ENCODE data around the gene ADAMTS17. TPM values are rescaled to one million over a fixed set of nuclear protein-coding genes. Genes with fewer than 3 reads are reported as not detected.
A peak's percentile ranks its signal among the peaks of the same experiment; 100 is the strongest.

Gene ADAMTS17
- total and polyA plus RNA-seq, 5 donors from 2014 or later, result 0.20 to 8.2 (median 0.67) TPM; not detected in 1

GRCh38 chr15:99956022-99956775 lies 385.6 kb downstream of the ADAMTS17 start:
- ATAC-seq (ENCODE audit: low read depth in 2 of 2), result no peak
- Histone ChIP-seq H3K4me1 (ENCODE audit: control insufficient read depth, insufficient read depth, low read length, poor library complexity, severe bottlenecking) (no peaks in the 10 kb centered on the region), H3K27ac (ENCODE audit: insufficient read depth, low read length, poor library complexity, severe bottlenecking) (no peak overlapping the region), H3K36me3 (ENCODE audit: control insufficient read depth, insufficient read depth, low read length) (no peaks in the 10 kb centered on the region), H3K27me3 (ENCODE audit: control insufficient read depth, insufficient read depth, low read length) (no peaks in the 10 kb centered on the region), H3K9me3 (ENCODE audit: control insufficient read depth in 2 of 2, low read length in 2 of 2) (no peaks in the 10 kb centered on the region), H3K4me3 (ENCODE audit: low read depth, low read length) (no peak overlapping the region)
- Mint-ChIP-seq H3K4me1 (peaks cover 0 to 10% (median 4%) of the 10 kb centered on the region in 4 donors), H3K36me3 (peaks cover 6% of the 10 kb centered on the region), H3K27ac (no peak overlapping the region), H3K27me3 (peaks cover 4% of the 10 kb centered on the region), H3K4me3 (no peak overlapping the region), H3K9me3 (peaks cover 0 to 1% (median 0%) of the 10 kb centered on the region in 7 donors)
- DNase-seq, result no peak

GRCh38 chr15:99955532-99955931 lies 386.2 kb downstream of the ADAMTS17 start:
- Histone ChIP-seq H3K4me1 (ENCODE audit: control insufficient read depth, insufficient read depth, low read length, poor library complexity, severe bottlenecking) (no peaks in the 10 kb centered on the region), H3K27ac (ENCODE audit: insufficient read depth, low read length, poor library complexity, severe bottlenecking) (no peak overlapping the region), H3K4me3 (ENCODE audit: low read depth, low read length) (no peak overlapping the region), H3K9me3 (ENCODE audit: control insufficient read depth in 2 of 2, low read length in 2 of 2) (no peaks in the 10 kb centered on the region), H3K36me3 (ENCODE audit: control insufficient read depth, insufficient read depth, low read length) (no peaks in the 10 kb centered on the region), H3K27me3 (ENCODE audit: control insufficient read depth, insufficient read depth, low read length) (no peaks in the 10 kb centered on the region)
- peaks cover 0 to 9% (median 4%) of the 10 kb centered on the region in 4 donors for H3K4me1 Mint-ChIP-seq
- peaks cover 0 to 3% (median 0%) of the 10 kb centered on the region in 7 donors for H3K9me3 Mint-ChIP-seq
- H3K36me3 Mint-ChIP-seq, result peaks cover 9% of the 10 kb centered on the region
- H3K4me3 Mint-ChIP-seq, result no peak overlapping the region
- no peak for DNase-seq
- H3K27ac Mint-ChIP-seq, result peak overlapping the region in 1 of 3 donors; percentile 38
- peaks cover 4% of the 10 kb centered on the region for H3K27me3 Mint-ChIP-seq
- ATAC-seq (ENCODE audit: low read depth in 2 of 2), result no peak

DNA sequence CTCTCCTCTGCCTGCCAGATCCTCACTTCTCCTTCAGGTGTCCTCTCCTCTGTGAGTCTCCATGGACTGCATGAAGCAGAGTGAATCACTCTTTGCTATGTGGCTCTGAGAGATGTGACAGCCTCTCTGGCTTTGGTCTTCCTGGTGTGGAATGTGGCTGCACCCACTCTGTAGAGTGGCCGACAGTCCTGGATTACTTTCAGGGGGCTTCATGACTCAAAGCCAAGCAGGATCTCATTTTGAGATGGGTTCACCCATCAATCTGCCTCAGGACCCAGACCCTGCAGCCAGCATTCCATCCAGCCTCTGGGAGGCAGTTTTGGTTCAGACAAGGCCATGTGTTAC lies 386.6 kb downstream of the ADAMTS17 start:
- Mint-ChIP-seq H3K9me3 (peaks cover 0 to 3% (median 1%) of the 10 kb centered on the region in 7 donors), H3K27me3 (peaks cover 4% of the 10 kb centered on the region), H3K36me3 (peaks cover 9% of the 10 kb centered on the region), H3K4me1 (peaks cover 0 to 9% (median 4%) of the 10 kb centered on the region in 4 donors), H3K4me3 (no peak overlapping the region), H3K27ac (peak overlapping the region in 1 of 3 donors; percentile 38)
- Histone ChIP-seq H3K27ac (ENCODE audit: insufficient read depth, low read length, poor library complexity, severe bottlenecking) (no peak overlapping the region), H3K27me3 (ENCODE audit: control insufficient read depth, insufficient read depth, low read length) (no peaks in the 10 kb centered on the region), H3K36me3 (ENCODE audit: control insufficient read depth, insufficient read depth, low read length) (no peaks in the 10 kb centered on the region), H3K4me1 (ENCODE audit: control insufficient read depth, insufficient read depth, low read length, poor library complexity, severe bottlenecking) (no peaks in the 10 kb centered on the region), H3K9me3 (ENCODE audit: control insufficient read depth in 2 of 2, low read length in 2 of 2) (no peaks in the 10 kb centered on the region), H3K4me3 (ENCODE audit: low read depth, low read length) (no peak overlapping the region)
- ATAC-seq (ENCODE audit: low read depth in 2 of 2), result no peak
- no peak for DNase-seq

DNA sequence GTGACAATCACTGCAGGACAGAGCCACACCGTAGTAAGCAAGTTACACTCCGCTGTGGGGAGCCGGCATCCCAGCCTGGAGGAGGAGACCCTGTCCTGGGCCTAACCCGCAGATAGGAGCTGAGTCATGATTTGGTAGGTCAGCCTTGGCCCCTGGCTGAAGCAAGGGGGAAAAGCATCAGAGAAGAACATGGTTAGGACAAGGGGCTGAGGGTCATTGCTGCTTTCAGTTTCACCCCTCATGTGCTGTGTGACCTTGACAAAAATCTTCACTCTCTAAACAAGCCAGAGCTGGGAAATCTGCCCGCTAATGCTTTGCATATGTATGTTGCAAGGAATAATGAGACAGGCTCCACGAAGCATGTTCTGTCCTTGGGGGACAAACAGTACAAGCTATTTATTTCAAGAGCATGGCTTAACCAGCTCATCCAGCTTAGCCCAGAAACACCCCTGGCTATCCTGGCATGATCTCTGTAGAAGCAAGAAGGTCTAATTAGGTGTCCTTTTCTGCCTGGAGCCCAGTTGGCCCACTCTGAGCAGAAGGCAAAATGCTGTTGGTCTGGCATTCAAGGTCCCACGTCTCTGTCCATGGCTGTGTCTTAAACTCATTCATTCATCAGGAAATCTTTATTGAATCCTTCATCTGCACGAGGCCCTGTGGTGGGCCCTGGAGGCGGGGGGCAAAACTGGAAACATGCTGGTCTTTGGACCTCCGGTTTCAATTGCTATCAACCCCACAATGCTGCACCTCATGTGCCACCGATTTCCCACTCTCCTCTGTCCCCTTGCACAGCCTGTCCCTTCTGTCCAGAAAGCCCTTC lies 387.2 kb downstream of the ADAMTS17 start:
- Histone ChIP-seq H3K9me3 (ENCODE audit: control insufficient read depth in 2 of 2, low read length in 2 of 2) (no peaks in the 10 kb centered on the region), H3K27me3 (ENCODE audit: control insufficient read depth, insufficient read depth, low read length) (no peaks in the 10 kb centered on the region), H3K36me3 (ENCODE audit: control insufficient read depth, insufficient read depth, low read length) (no peaks in the 10 kb centered on the region), H3K4me1 (ENCODE audit: control insufficient read depth, insufficient read depth, low read length, poor library complexity, severe bottlenecking) (no peaks in the 10 kb centered on the region), H3K27ac (ENCODE audit: insufficient read depth, low read length, poor library complexity, severe bottlenecking) (no peak overlapping the region), H3K4me3 (ENCODE audit: low read depth, low read length) (no peak overlapping the region)
- H3K36me3 Mint-ChIP-seq, result peaks cover 9% of the 10 kb centered on the region
- no peak for DNase-seq
- peaks cover 4% of the 10 kb centered on the region for H3K27me3 Mint-ChIP-seq
- no peak for ATAC-seq (ENCODE audit: low read depth in 2 of 2)
- peaks cover 0 to 9% (median 4%) of the 10 kb centered on the region in 4 donors for H3K4me1 Mint-ChIP-seq
- H3K4me3 Mint-ChIP-seq, result no peak overlapping the region
- H3K27ac Mint-ChIP-seq, result no peak overlapping the region
- H3K9me3 Mint-ChIP-seq, result peaks cover 0 to 5% (median 3%) of the 10 kb centered on the region in 7 donors

GRCh38 chr15:99953886-99954285 lies 387.9 kb downstream of the ADAMTS17 start:
- no peak overlapping the region for H3K27ac Mint-ChIP-seq
- H3K27me3 ChIP-seq (ENCODE audit: control insufficient read depth, insufficient read depth, low read length), result no peaks in the 10 kb centered on the region
- H3K4me1 Mint-ChIP-seq, result peaks cover 0 to 9% (median 4%) of the 10 kb centered on the region in 4 donors
- no peaks in the 10 kb centered on the region for H3K36me3 ChIP-seq (ENCODE audit: control insufficient read depth, insufficient read depth, low read length)
- ATAC-seq (ENCODE audit: low read depth in 2 of 2) (no peak), DNase-seq (no peak)
- H3K36me3 Mint-ChIP-seq, result peaks cover 9% of the 10 kb centered on the region
- no peaks in the 10 kb centered on the region for H3K9me3 ChIP-seq (ENCODE audit: control insufficient read depth in 2 of 2, low read length in 2 of 2)
- no peaks in the 10 kb centered on the region for H3K4me1 ChIP-seq (ENCODE audit: control insufficient read depth, insufficient read depth, low read length, poor library complexity, severe bottlenecking)
- no peak overlapping the region for H3K4me3 ChIP-seq (ENCODE audit: low read depth, low read length)
- H3K9me3 Mint-ChIP-seq, result peaks cover 0 to 9% (median 3%) of the 10 kb centered on the region in 7 donors
- H3K27me3 Mint-ChIP-seq, result peaks cover 4% of the 10 kb centered on the region
- H3K27ac ChIP-seq (ENCODE audit: insufficient read depth, low read length, poor library complexity, severe bottlenecking), result no peak overlapping the region
- H3K4me3 Mint-ChIP-seq, result no peak overlapping the region

DNA sequence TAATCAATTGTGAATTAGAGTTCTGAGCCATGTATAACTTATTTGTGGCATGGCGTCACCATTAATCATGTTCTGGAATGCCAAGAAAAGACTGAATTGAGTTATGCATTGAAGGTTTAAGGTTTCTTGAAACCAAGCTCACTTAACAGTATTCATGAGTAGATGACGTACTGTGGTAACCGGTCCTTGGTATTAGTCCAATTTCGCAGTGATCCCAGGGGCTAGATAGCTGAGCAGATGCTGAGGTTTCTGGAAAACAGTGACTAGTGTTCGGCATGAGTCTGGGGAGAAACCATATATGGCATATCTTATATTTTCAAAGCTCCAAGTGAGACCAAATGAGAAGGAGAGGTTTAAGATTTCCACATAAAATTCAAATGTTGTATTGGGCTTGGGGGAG lies 390.3 kb downstream of the ADAMTS17 start:
- ATAC-seq (ENCODE audit: low read depth in 2 of 2) (no peak), DNase-seq (no peak)
- Histone ChIP-seq H3K9me3 (ENCODE audit: control insufficient read depth in 2 of 2, low read length in 2 of 2) (no peaks in the 10 kb centered on the region), H3K27ac (ENCODE audit: insufficient read depth, low read length, poor library complexity, severe bottlenecking) (no peak overlapping the region), H3K4me1 (ENCODE audit: control insufficient read depth, insufficient read depth, low read length, poor library complexity, severe bottlenecking) (no peaks in the 10 kb centered on the region), H3K36me3 (ENCODE audit: control insufficient read depth, insufficient read depth, low read length) (no peaks in the 10 kb centered on the region), H3K4me3 (ENCODE audit: low read depth, low read length) (no peak overlapping the region), H3K27me3 (ENCODE audit: control insufficient read depth, insufficient read depth, low read length) (no peaks in the 10 kb centered on the region)
- Mint-ChIP-seq H3K4me1 (no peaks in the 10 kb centered on the region), H3K9me3 (peaks cover 4 to 12% (median 8%) of the 10 kb centered on the region in 7 donors), H3K27me3 (peaks cover 4% of the 10 kb centered on the region), H3K36me3 (peaks cover 13% of the 10 kb centered on the region), H3K27ac (no peak overlapping the region), H3K4me3 (no peak overlapping the region)

GRCh38 chr15:99944131-99944530 lies 397.6 kb downstream of the ADAMTS17 start:
- Mint-ChIP-seq H3K4me3 (no peak overlapping the region), H3K27me3 (peaks cover under 1% of the 10 kb centered on the region), H3K4me1 (no peaks in the 10 kb centered on the region), H3K27ac (no peak overlapping the region), H3K9me3 (peaks cover 6 to 38% (median 15%) of the 10 kb centered on the region in 7 donors), H3K36me3 (peaks cover 4% of the 10 kb centered on the region)
- Histone ChIP-seq H3K27me3 (ENCODE audit: control insufficient read depth, insufficient read depth, low read length) (no peaks in the 10 kb centered on the region), H3K27ac (ENCODE audit: insufficient read depth, low read length, poor library complexity, severe bottlenecking) (no peak overlapping the region), H3K36me3 (ENCODE audit: control insufficient read depth, insufficient read depth, low read length) (no peaks in the 10 kb centered on the region), H3K4me3 (ENCODE audit: low read depth, low read length) (no peak overlapping the region), H3K4me1 (ENCODE audit: control insufficient read depth, insufficient read depth, low read length, poor library complexity, severe bottlenecking) (no peaks in the 10 kb centered on the region), H3K9me3 (ENCODE audit: control insufficient read depth in 2 of 2, low read length in 2 of 2) (peaks cover 18 to 28% of the 10 kb centered on the region in 2 experiments)
- ATAC-seq (ENCODE audit: low read depth in 2 of 2) (no peak), DNase-seq (no peak)

Data from CD4-positive, CD25-positive, alpha-beta regulatory T cell (primary cell).